HG03565 (cell line): ENCODE measurements around the gene DDX19B.
"Not testable (repeated sequence)": the region's sequence is repeated elsewhere in the genome, so short reads cannot be mapped to it uniquely, and the experiment has no call there.

Experiments used
- ATAC-seq: cut with Tn5 transposase; IDR thresholded peaks from one replicate; pipeline ENCODE4 v1.9.1; 2021; ENCODE audit warnings: mild to moderate bottlenecking, moderate library complexity; ENCODE audit not compliant: unreplicated experiment

DDX19B gene

DNA sequence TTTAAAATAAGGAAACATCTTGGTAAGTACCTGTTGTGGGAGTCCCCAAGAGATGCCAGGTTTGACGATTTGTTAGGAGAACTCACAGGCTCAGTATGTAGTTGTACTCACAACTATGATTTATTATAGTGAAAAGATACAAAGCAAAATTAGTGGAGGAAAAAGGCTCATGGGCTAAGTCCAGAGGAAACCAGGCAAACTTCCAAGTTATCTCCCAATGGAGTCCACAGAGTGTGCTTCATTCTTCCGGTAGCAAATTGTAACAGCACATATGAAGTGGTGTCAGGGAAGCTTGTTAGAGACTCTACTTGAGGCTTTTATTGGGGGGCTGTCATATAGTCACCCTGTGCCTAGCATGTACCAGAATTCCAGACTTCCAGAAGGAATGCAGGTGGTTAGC, 50.0 kb downstream of the DDX19B start:
- ATAC-seq, result no peak

DNA sequence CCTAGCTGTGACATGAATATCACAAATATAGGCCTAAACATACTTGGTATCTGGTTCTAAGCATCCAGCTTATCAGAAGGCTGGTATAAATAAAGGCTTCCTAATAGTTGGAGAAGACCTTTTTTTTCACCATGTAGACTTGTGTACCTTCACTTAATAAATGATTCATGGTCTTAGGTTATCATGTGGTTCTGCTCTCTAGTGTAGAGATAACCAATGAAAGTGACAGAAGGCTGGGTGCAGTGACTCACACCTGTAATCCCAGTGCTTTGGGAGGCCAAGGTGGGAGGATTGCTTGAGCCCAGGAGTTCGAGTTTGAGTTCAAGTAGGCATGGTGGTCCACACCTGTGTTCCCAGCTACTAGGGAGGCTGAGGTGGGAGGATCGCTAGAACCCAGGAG, 50.8 kb downstream of the DDX19B start:
- no peak for ATAC-seq

GRCh38 chr16:70359552-70359951, 60.6 kb downstream of the DDX19B start:
- ATAC-seq, result no peak

DNA sequence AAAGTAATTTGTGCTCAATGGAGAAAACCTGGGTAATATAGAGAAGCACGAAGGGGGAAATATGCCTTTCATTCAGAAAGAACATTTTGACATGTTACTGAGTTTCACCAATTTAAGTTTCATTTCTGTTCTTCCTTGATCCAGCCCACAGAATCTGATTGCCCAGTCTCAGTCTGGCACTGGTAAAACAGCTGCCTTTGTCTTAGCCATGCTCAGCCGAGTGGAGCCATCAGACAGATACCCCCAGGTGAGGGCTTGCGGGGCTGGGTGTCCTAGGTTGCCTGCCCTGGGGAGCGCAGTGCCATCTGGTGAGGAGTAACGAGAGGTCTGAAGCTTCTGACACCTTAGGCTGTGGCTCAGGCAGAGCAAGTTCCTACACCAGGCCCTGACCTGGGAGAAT, 65.4 kb downstream of the DDX19B start:
- no peak for ATAC-seq

DNA sequence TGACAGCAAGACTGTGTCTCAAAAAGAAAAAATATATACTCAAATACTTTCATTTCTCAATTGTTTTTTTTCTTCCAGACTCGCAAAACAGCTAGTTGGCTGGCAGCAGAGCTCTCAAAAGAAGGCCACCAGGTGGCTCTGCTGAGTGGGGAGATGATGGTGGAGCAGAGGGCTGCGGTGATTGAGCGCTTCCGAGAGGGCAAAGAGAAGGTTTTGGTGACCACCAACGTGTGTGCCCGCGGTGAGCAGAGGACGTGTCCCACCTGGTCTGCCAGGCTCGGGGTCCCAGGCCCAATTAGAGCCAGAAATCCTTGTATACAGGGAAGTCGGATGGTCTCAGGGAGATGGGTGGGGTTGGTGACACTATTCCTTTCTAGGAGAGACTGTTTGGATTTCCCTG, 71.2 kb downstream of the DDX19B start:
- ATAC-seq, result not testable (repeated sequence)

- ATAC-seq, result no peak
These were observed 71.9 kb downstream of the DDX19B start for GRCh38 chr16:70370924-70371323.

GRCh38 chr16:70372921-70373728, 74.1 kb downstream of the DDX19B start:
- no peak for ATAC-seq

- ATAC-seq, result no peak
These were observed 75.2 kb downstream of the DDX19B start for GRCh38 chr16:70374213-70374612.

GRCh38 chr16:70375636-70376611, 76.9 kb downstream of the DDX19B start:
- ATAC-seq, result no peak

- ATAC-seq, result no peak
These were observed 78.8 kb downstream of the DDX19B start for GRCh38 chr16:70377782-70378181.

DNA sequence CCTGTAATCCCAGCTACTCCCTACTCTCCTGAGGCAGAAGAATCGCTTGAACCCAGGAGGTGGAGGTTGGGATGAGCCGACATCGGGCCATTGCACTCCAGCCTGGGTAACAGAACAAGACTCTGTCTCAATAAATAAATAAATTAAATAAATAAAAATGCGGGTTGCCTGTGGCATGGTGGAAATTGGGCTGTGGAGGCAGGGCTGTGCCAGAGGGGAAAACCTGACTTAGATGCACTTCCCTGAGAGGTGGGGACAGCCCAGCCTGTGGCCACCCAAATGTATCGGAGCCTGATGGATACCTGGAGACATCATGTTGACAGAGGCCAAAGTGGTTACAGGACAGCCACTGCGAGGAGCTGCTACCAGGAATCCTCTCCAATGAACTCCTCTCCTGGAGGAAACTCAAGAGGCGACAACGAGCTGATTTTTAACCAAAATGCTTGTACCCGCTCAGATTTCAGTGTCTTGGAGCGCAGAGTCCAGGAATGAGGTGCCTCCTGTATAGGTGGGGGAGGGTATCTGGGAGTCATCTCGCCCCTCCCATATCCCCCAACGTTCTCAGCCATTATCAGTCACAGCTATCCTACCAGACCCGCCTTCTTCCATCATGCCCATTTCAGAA, 80.0 kb downstream of the DDX19B start:
- ATAC-seq, result no peak

GRCh38 chr16:70380248-70380918, 81.4 kb downstream of the DDX19B start:
- no peak for ATAC-seq

DNA sequence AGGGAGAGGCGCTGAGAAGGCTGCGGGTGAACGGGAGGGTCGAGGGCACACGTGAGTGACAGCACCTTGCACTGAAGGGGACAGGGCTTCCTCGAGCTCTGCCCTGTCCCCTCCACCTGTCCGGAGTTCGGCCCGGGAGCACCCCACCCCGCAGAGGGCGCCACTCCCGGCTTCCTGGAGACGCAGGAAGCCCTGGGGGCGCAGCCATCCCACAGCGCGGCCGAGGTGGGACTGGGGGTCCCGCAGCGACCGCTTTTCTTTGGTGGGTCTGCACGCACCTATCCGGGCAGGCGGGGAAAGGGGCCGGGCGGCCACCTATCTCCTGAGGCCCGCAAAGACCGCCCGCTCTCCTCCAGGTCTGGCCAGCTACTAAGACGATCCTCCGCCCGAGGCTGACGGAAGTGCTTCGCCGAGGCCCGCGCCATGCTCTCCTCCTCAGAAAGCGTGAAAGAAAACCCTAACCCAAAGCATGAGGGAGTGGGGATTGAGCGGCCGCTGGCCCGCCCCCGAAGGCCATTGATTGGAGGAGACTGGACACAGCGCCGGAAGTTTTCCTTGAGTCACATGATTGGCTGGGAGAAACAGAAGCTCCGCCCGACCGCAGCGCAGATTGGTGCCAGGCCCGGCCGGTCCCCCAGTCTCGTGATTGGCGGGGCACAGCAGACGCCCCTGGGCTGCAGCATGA, 82.1 kb downstream of the DDX19B start:
- peak; percentile 77 for ATAC-seq

- no peak for ATAC-seq
These were observed 82.8 kb downstream of the DDX19B start for GRCh38 chr16:70381604-70382342.

GRCh38 chr16:70383421-70383960, 84.5 kb downstream of the DDX19B start:
- ATAC-seq, result no peak
